HepG2 (cell line): Measurements from ENCODE around the gene CCT7. TPM values are rescaled to one million over a fixed set of nuclear protein-coding genes. Genes with fewer than 3 reads are reported as not detected.

Experiments
- CEBPB ChIP-seq: IDR thresholded peaks from 2 replicates; pipeline ENCODE4 v1.6.1; 2011; ENCODE audit warnings: low read depth, low read length, improper control_type of control experiment, borderline replicate concordance
- EEA1 ChIP-seq: sonication (generic); formaldehyde crosslinking; IDR thresholded peaks from 2 replicates; pipeline ENCODE4 v1.5.1; 2020; ENCODE audit warnings: mild to moderate bottlenecking, missing genetic modification reagents, borderline replicate concordance
- ERF ChIP-seq: IDR thresholded peaks from 2 replicates; pipeline ENCODE4 v1.6.1; 2018; ENCODE audit warnings: missing biosample characterization, missing genetic modification reagents
- FOSL2 ChIP-seq: sonication (generic); formaldehyde crosslinking; IDR thresholded peaks from 2 replicates; pipeline ENCODE4 v1.4.0; 2020; ENCODE audit warnings: missing genetic modification reagents
- GATAD2A ChIP-seq: IDR thresholded peaks from 2 replicates; pipeline ENCODE4 v1.6.1; 2016
- HNRNPL ChIP-seq: fragments of 200-400 bp; formaldehyde crosslinking; IDR thresholded peaks from 2 replicates; pipeline ENCODE4 v1.6.1; 2017; ENCODE audit warnings: mild to moderate bottlenecking, low read depth, low read length
- JUNB ChIP-seq: sonication (generic); formaldehyde crosslinking; IDR thresholded peaks from 2 replicates; pipeline ENCODE4 v1.8.0; 2022; ENCODE audit warnings: missing genetic modification reagents, mild to moderate bottlenecking, borderline replicate concordance
- JUND ChIP-seq: sonication (generic); formaldehyde crosslinking; IDR thresholded peaks from 2 replicates; pipeline ENCODE4 v1.8.0; 2022; ENCODE audit warnings: mild to moderate bottlenecking, missing genetic modification reagents
- MXI1 ChIP-seq: IDR thresholded peaks from 3 replicates; pipeline ENCODE4 v1.6.1; 2012; ENCODE audit warnings: low read depth, low read length, inconsistent platforms, borderline replicate concordance
- NFE2L2 ChIP-seq: fragments of 150-350 bp; IDR thresholded peaks from 2 replicates; pipeline ENCODE4 v1.6.1; 2014; ENCODE audit warnings: low read length
- NPAS2 ChIP-seq: sonication (generic); formaldehyde crosslinking; IDR thresholded peaks from 2 replicates; pipeline ENCODE4 v1.8.0; 2022; ENCODE audit warnings: mild to moderate bottlenecking, missing genetic modification reagents, borderline replicate concordance
- SOX13 ChIP-seq, 3 experiments: fragments of 450-650 bp in 1 of 3; sonication (generic) in 1 of 3; formaldehyde crosslinking in 1 of 3; IDR thresholded peaks in 2 of 3; conservative IDR thresholded peaks in 1 of 3; 2 replicates each; pipeline versions ENCODE4 v1.5.0 to v1.6.1; 2016 to 2020; ENCODE audit warnings: antibody characterized with exemption in 1 of 3, mild to moderate bottlenecking in 1 of 3, missing compliant biosample characterization in 1 of 3, missing genetic modification reagents in 1 of 3, moderate library complexity in 1 of 3
- SRF ChIP-seq: IDR thresholded peaks from 2 replicates; pipeline ENCODE4 v1.6.1; 2011; ENCODE audit warnings: mild to moderate bottlenecking, low read depth, low read length, moderate library complexity
- XRCC5 ChIP-seq: fragments of 200-400 bp; formaldehyde crosslinking; optimal IDR thresholded peaks from 2 replicates; pipeline ENCODE3; 2017; ENCODE audit warnings: mild to moderate bottlenecking, low read length
- ZNF552 ChIP-seq: sonication (generic); formaldehyde crosslinking; IDR thresholded peaks from 2 replicates; pipeline ENCODE4 v1.9.0; 2022; ENCODE audit warnings: missing genetic modification reagents, mild to moderate bottlenecking, borderline replicate concordance
- ZNF589 ChIP-seq: sonication (generic); formaldehyde crosslinking; conservative IDR thresholded peaks from 2 replicates; pipeline ENCODE4 v1.8.0; 2022; ENCODE audit warnings: mild to moderate bottlenecking, moderate library complexity, missing genetic modification reagents
- polyA plus RNA-seq, 8 experiments: library from polyadenylated mRNA; depleted of rRNA in 3 of 8; stranded (reverse) in 7 of 8; unstranded in 1 of 8; fragments of >200 nt; fragmentation: Illumina TruSeq in 4 of 8; extraction: Trizol in 4 of 8; gene quantifications; 2 replicates each; pipeline versions ENCODE4 v1.2.1 to v1.2.3, GENCODE V29; 2011 to 2016; ENCODE audit warnings: low read depth in 4 of 8, missing spikeins in 1 of 8, mixed read lengths in 1 of 8; ENCODE audit not compliant: insufficient read depth in 1 of 8
- total RNA-seq, 5 experiments: library from RNA; depleted of rRNA; stranded (reverse); fragments of >200 nt; fragmentation: Illumina TruSeq; extraction: Trizol; gene quantifications; 2 replicates each; pipeline ENCODE4 v1.2.3, GENCODE V29; 2016; ENCODE audit warnings: low read depth in 1 of 5
- TF ChIP-seq, protein P1 (sequence below): sonication (generic); formaldehyde crosslinking; IDR thresholded peaks from 2 replicates; pipeline ENCODE4 v1.9.0; 2021; ENCODE audit warnings: missing genetic modification reagents, borderline replicate concordance
- TF ChIP-seq, protein P2 (sequence below): IDR thresholded peaks from 2 replicates; pipeline ENCODE4 v1.6.1; 2016; ENCODE audit warnings: low read depth, missing genetic modification reagents, missing compliant biosample characterization
- TF ChIP-seq, protein P3 (sequence below): sonication (generic); formaldehyde crosslinking; IDR thresholded peaks from 2 replicates; pipeline ENCODE4 v1.4.0; 2020; ENCODE audit warnings: missing genetic modification reagents

Gene CCT7
- total and polyA plus RNA-seq, 2 of the 13 experiments (the other 11 are each of a cell fraction or from before 2014, with no cell fraction given): 347 to 517 TPM

DNA sequence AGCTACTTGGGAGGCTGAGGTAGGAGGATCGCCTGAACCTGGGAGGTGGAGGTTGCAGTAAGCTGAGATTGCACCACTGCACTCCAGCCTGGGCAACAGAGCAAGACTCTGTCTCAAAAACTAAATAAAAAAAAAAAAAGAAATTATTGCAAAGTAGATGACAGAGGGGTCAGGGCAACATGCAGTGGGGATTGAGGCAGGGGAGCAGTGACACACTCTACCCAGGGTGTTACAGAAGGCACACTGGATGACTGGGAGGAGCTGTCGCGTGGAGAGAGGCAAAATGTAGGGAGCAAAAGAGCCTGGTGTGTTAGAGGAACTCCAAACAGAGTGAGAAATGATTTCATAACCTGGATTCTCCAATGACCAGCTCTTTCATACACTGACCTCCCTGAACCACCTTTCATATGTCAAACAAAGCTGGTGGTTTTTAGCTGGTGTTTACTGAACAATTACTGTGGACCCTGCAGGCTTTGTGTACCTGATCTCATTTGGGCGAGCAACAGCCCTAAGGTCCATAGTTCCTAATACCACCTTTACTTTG lies 28.1 kb downstream of the CCT7 start (continued):
- TF ChIP-seq NPAS2 (CRISPR knock-in tag) (no peak), HNRNPL (no peak), GATAD2A (CRISPR knock-in tag) (peak; percentile 95), XRCC5 (peak; percentile 58), CEBPB (peak; percentile 67; the same call in 1 of the 2 replicates), MXI1 (peak; percentile 22; the same call in 1 of the 3 replicates), FOSL2 (CRISPR knock-in tag) (peak; percentile 53), SRF (no peak), ZNF589 (CRISPR knock-in tag) (0 out of 2 replicates have a peak, but pooled peaks have one; percentile 68), EEA1 (no peak), SOX13 (IDR thresholded peaks at IDR 0.05) (peak; percentile 84), SOX13 (CRISPR knock-in tag; conservative IDR thresholded peaks at IDR 0.05 in 1 of 2, IDR thresholded peaks at IDR 0.05 in 1 of 2) (peak in 1 of 2 experiments; percentile 96; a peak in 2 of 4 replicates), ZNF552 (CRISPR knock-in tag) (no peak), NFE2L2 (no peak), JUNB (no peak; the same call in 1 of the 2 replicates), JUND (CRISPR knock-in tag) (no peak), ERF (CRISPR knock-in tag) (peak; percentile 90)
- TF ChIP-seq, protein P1, sequence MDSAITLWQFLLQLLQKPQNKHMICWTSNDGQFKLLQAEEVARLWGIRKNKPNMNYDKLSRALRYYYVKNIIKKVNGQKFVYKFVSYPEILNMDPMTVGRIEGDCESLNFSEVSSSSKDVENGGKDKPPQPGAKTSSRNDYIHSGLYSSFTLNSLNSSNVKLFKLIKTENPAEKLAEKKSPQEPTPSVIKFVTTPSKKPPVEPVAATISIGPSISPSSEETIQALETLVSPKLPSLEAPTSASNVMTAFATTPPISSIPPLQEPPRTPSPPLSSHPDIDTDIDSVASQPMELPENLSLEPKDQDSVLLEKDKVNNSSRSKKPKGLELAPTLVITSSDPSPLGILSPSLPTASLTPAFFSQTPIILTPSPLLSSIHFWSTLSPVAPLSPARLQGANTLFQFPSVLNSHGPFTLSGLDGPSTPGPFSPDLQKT (CRISPR knock-in tag): no peak
- TF ChIP-seq, protein P2, sequence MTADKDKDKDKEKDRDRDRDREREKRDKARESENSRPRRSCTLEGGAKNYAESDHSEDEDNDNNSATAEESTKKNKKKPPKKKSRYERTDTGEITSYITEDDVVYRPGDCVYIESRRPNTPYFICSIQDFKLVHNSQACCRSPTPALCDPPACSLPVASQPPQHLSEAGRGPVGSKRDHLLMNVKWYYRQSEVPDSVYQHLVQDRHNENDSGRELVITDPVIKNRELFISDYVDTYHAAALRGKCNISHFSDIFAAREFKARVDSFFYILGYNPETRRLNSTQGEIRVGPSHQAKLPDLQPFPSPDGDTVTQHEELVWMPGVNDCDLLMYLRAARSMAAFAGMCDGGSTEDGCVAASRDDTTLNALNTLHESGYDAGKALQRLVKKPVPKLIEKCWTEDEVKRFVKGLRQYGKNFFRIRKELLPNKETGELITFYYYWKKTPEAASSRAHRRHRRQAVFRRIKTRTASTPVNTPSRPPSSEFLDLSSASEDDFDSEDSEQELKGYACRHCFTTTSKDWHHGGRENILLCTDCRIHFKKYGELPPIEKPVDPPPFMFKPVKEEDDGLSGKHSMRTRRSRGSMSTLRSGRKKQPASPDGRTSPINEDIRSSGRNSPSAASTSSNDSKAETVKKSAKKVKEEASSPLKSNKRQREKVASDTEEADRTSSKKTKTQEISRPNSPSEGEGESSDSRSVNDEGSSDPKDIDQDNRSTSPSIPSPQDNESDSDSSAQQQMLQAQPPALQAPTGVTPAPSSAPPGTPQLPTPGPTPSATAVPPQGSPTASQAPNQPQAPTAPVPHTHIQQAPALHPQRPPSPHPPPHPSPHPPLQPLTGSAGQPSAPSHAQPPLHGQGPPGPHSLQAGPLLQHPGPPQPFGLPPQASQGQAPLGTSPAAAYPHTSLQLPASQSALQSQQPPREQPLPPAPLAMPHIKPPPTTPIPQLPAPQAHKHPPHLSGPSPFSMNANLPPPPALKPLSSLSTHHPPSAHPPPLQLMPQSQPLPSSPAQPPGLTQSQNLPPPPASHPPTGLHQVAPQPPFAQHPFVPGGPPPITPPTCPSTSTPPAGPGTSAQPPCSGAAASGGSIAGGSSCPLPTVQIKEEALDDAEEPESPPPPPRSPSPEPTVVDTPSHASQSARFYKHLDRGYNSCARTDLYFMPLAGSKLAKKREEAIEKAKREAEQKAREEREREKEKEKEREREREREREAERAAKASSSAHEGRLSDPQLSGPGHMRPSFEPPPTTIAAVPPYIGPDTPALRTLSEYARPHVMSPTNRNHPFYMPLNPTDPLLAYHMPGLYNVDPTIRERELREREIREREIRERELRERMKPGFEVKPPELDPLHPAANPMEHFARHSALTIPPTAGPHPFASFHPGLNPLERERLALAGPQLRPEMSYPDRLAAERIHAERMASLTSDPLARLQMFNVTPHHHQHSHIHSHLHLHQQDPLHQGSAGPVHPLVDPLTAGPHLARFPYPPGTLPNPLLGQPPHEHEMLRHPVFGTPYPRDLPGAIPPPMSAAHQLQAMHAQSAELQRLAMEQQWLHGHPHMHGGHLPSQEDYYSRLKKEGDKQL (CRISPR knock-in tag): peak; percentile 64; the same call in 1 of the 2 replicates
- TF ChIP-seq, protein P3, sequence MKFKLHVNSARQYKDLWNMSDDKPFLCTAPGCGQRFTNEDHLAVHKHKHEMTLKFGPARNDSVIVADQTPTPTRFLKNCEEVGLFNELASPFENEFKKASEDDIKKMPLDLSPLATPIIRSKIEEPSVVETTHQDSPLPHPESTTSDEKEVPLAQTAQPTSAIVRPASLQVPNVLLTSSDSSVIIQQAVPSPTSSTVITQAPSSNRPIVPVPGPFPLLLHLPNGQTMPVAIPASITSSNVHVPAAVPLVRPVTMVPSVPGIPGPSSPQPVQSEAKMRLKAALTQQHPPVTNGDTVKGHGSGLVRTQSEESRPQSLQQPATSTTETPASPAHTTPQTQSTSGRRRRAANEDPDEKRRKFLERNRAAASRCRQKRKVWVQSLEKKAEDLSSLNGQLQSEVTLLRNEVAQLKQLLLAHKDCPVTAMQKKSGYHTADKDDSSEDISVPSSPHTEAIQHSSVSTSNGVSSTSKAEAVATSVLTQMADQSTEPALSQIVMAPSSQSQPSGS (CRISPR knock-in tag): 0 out of 2 replicates have a peak, but pooled peaks have one; percentile 77
